Panc1 (cell line): Measurements from ENCODE around the gene PCDH1.

Source experiments
- POLR2AphosphoS5 ChIP-seq: IDR thresholded peaks from 2 replicates; pipeline ENCODE4 v1.6.1; 2012; ENCODE audit warnings: mild to moderate bottlenecking, low read depth, low read length, moderate library complexity
- TF ChIP-seq, protein P1 (sequence below): fragments of 450-650 bp; IDR thresholded peaks from 2 replicates; pipeline ENCODE4 v1.5.1; 2017; ENCODE audit warnings: mild to moderate bottlenecking

DNA sequence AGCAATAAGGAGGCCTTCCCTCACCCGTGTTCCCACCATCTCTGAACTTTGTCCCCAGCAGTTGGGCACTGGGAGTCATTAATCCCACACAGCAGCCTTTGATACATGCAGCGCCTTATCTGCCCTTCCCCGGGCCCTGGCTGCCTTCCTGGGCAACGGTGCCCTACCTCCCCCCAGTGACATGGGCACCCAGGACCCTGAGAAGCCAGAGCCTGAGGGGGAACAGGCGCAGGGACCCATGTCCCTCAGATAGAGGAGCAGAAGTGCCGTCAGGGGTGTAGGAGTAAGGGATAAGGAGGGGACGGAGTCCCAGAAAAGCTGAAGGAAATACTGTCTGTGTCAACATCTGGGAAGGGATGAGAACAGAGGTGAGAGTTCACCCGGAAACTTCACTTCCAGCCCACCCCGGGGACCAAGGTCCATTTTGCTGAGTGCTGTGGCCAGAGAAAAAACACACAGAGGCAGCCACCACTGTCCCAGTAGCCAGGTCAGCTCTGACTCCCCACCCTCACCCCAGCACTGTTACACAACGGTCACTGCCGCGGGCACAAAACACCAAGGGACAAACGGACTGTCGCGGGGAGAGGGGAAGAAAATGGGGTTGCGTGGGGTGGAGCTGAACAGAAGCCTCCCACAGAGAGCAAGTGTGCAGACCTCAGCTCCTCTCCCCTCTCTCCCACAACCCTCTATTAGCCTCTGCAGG lies 3.8 kb downstream of the PCDH1 start:
- no peak for TF ChIP-seq POLR2AphosphoS5
- TF ChIP-seq, protein P1, sequence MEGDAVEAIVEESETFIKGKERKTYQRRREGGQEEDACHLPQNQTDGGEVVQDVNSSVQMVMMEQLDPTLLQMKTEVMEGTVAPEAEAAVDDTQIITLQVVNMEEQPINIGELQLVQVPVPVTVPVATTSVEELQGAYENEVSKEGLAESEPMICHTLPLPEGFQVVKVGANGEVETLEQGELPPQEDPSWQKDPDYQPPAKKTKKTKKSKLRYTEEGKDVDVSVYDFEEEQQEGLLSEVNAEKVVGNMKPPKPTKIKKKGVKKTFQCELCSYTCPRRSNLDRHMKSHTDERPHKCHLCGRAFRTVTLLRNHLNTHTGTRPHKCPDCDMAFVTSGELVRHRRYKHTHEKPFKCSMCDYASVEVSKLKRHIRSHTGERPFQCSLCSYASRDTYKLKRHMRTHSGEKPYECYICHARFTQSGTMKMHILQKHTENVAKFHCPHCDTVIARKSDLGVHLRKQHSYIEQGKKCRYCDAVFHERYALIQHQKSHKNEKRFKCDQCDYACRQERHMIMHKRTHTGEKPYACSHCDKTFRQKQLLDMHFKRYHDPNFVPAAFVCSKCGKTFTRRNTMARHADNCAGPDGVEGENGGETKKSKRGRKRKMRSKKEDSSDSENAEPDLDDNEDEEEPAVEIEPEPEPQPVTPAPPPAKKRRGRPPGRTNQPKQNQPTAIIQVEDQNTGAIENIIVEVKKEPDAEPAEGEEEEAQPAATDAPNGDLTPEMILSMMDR = no peak
